Vagina (tissue), 2 donors: ENCODE measurements around the gene ARAP1. TPM values are rescaled to one million over a fixed set of nuclear protein-coding genes. Genes with fewer than 3 reads are reported as not detected.

ENCODE experiments used
- DNase-seq, 2 donors: peaks; one replicate each; pipeline ENCODE4 v3.0.0-alpha.2; 2017; ENCODE audit errors: extremely low spot score in 2 of 2
- H3K27ac ChIP-seq: fragments of 200-600 bp; sonication (generic); one replicate; pipeline ENCODE4 v1.5.1; 2019
- H3K27me3 ChIP-seq: fragments of 200-600 bp; sonication (generic); one replicate; pipeline ENCODE4 v1.5.1; 2019
- H3K36me3 ChIP-seq, 2 donors: fragments of 200-600 bp; sonication (generic); one replicate each; pipeline ENCODE4 v1.5.1; 2017 to 2019
- H3K4me1 ChIP-seq: fragments of 200-600 bp; sonication (generic); one replicate; pipeline ENCODE4 v1.5.1; 2019
- H3K4me3 ChIP-seq, 2 donors: fragments of 200-600 bp; sonication (generic); 1 replicate in 1 of 2; 2 replicates in 1 of 2; pipeline ENCODE4 v1.5.1; 2016 to 2019
- H3K9me3 ChIP-seq: fragments of 200-600 bp; sonication (generic); one replicate; pipeline ENCODE4 v1.5.1; 2019
- CTCF ChIP-seq, 3 experiments: fragments of 450-650 bp in 2 of 3; fragments of 200-600 bp in 1 of 3; sonication (generic) in 1 of 3; IDR thresholded peaks; one replicate each; pipeline ENCODE4 v1.5.1; 2017 to 2019; ENCODE audit warnings: antibody characterized with exemption in 3 of 3, mild to moderate bottlenecking in 2 of 3, moderate library complexity in 2 of 3
- POLR2A ChIP-seq, 2 donors: fragments of 450-650 bp; IDR thresholded peaks; one replicate each; pipeline ENCODE4 v1.6.1; 2017; ENCODE audit warnings: antibody characterized with exemption in 2 of 2, mild to moderate bottlenecking in 2 of 2, moderate library complexity in 2 of 2
- POLR2AphosphoS5 ChIP-seq, 2 donors: sonication (generic); formaldehyde crosslinking; IDR thresholded peaks; one replicate each; pipeline ENCODE4 v1.9.0; 2017; ENCODE audit warnings: antibody characterized with exemption in 2 of 2, mild to moderate bottlenecking in 2 of 2, low read depth in 1 of 2; ENCODE audit not compliant: insufficient read depth in 1 of 2
- intact Hi-C: fragments of 100-400 bp; cut with DNase I; formaldehyde crosslinking; loops from one replicate; pipeline ENCODE4 v1.15.1; 2023
- total RNA-seq: library from RNA; depleted of rRNA; stranded (reverse); fragments of >200 nt; gene quantifications from one replicate; pipeline ENCODE4 v1.2.3, GENCODE V29; 2016

ARAP1 gene
- total RNA-seq, 1 donor from 2014 or later: 59.2 TPM

GRCh38 chr11:72775288-72776110 lies 23.3 kb upstream of the ARAP1 start:
- H3K4me3 ChIP-seq: no peak overlapping the region
- no peaks in the 10 kb centered on the region for H3K36me3 ChIP-seq
- H3K27ac ChIP-seq: peak overlapping the region; percentile 72
- H3K4me1 ChIP-seq: peaks cover 88% of the 10 kb centered on the region
- intact Hi-C loops: no loop called here
- no peaks in the 10 kb centered on the region for H3K9me3 ChIP-seq
- TF ChIP-seq CTCF (IDR thresholded peaks at IDR 0.05): no peak
- TF ChIP-seq POLR2AphosphoS5 (IDR thresholded peaks at IDR 0.05; ENCODE audit: insufficient read depth in 1 of 2, low read depth in 1 of 2): no peak
- TF ChIP-seq POLR2A (IDR thresholded peaks at IDR 0.05): no peak
- no peaks in the 10 kb centered on the region for H3K27me3 ChIP-seq
- no peak for DNase-seq

GRCh38 chr11:72774499-72774898 lies 22.3 kb upstream of the ARAP1 start:
- no peak overlapping the region for H3K4me3 ChIP-seq
- H3K9me3 ChIP-seq: no peaks in the 10 kb centered on the region
- intact Hi-C loops: no loop called here
- H3K27ac ChIP-seq: peak overlapping the region; percentile 72
- H3K27me3 ChIP-seq: no peaks in the 10 kb centered on the region
- no peak for DNase-seq
- no peak for TF ChIP-seq CTCF (IDR thresholded peaks at IDR 0.05)
- TF ChIP-seq POLR2AphosphoS5 (IDR thresholded peaks at IDR 0.05; ENCODE audit: insufficient read depth in 1 of 2, low read depth in 1 of 2): no peak
- TF ChIP-seq POLR2A (IDR thresholded peaks at IDR 0.05): no peak
- H3K36me3 ChIP-seq: no peaks in the 10 kb centered on the region
- H3K4me1 ChIP-seq: peaks cover 78% of the 10 kb centered on the region

GRCh38 chr11:72773696-72774095 lies 21.5 kb upstream of the ARAP1 start:
- Histone ChIP-seq H3K36me3 (no peaks in the 10 kb centered on the region), H3K27ac (peak overlapping the region; percentile 72), H3K4me1 (peaks cover 70% of the 10 kb centered on the region), H3K27me3 (no peaks in the 10 kb centered on the region), H3K9me3 (no peaks in the 10 kb centered on the region), H3K4me3 (no peak overlapping the region)
- DNase-seq: no peak
- TF ChIP-seq POLR2AphosphoS5 (IDR thresholded peaks at IDR 0.05; ENCODE audit: insufficient read depth in 1 of 2, low read depth in 1 of 2) (no peak), POLR2A (IDR thresholded peaks at IDR 0.05) (no peak), CTCF (IDR thresholded peaks at IDR 0.05) (no peak)
- intact Hi-C loops: no loop called here

GRCh38 chr11:72773291-72773690 lies 21.1 kb upstream of the ARAP1 start:
- Histone ChIP-seq H3K9me3 (no peaks in the 10 kb centered on the region), H3K36me3 (no peaks in the 10 kb centered on the region), H3K4me1 (peaks cover 67% of the 10 kb centered on the region), H3K27ac (peak overlapping the region; percentile 72), H3K27me3 (no peaks in the 10 kb centered on the region), H3K4me3 (no peak overlapping the region)
- TF ChIP-seq CTCF (IDR thresholded peaks at IDR 0.05): no peak
- TF ChIP-seq POLR2A (IDR thresholded peaks at IDR 0.05): no peak
- TF ChIP-seq POLR2AphosphoS5 (IDR thresholded peaks at IDR 0.05; ENCODE audit: insufficient read depth in 1 of 2, low read depth in 1 of 2): peak; percentile 32 to 58
- intact Hi-C loops: no loop called here
- DNase-seq: no peak

GRCh38 chr11:72772059-72772458 lies 19.9 kb upstream of the ARAP1 start:
- Histone ChIP-seq H3K4me1 (peaks cover 55% of the 10 kb centered on the region), H3K4me3 (no peak overlapping the region), H3K36me3 (no peaks in the 10 kb centered on the region), H3K9me3 (no peaks in the 10 kb centered on the region), H3K27me3 (no peaks in the 10 kb centered on the region), H3K27ac (peak overlapping the region; percentile 72)
- intact Hi-C loops: no loop called here
- no peak for TF ChIP-seq CTCF (IDR thresholded peaks at IDR 0.05)
- TF ChIP-seq POLR2A (IDR thresholded peaks at IDR 0.05): no peak
- TF ChIP-seq POLR2AphosphoS5 (IDR thresholded peaks at IDR 0.05; ENCODE audit: insufficient read depth in 1 of 2, low read depth in 1 of 2): no peak
- DNase-seq: no peak
